ENCODE data around the gene OGFR.

Gene OGFR

GRCh38 chr20:62768551-62769287 is 35.9 kb upstream of the OGFR start:
- Histone ChIP-seq H3K36me3 (no peaks in the 10 kb centered on the region), H3K27me3 (no peaks in the 10 kb centered on the region), H3K9me3 (no peaks in the 10 kb centered on the region), H3K4me3 (ENCODE audit: low read depth, low read length) (no peak overlapping the region), H3K4me1 (peaks cover 4% of the 10 kb centered on the region)
- DNase-seq: no peak
- no peak for TF ChIP-seq CTCF (IDR thresholded peaks at IDR 0.05; ENCODE audit: low read depth, low read length)

- no peaks in the 10 kb centered on the region for H3K27me3 ChIP-seq
These were observed 35.1 kb upstream of the OGFR start for GRCh38 chr20:62769346-62770071.

GRCh38 chr20:62770111-62770910 is 34.3 kb upstream of the OGFR start:
- Histone ChIP-seq H3K4me1 (peaks cover 4% of the 10 kb centered on the region), H3K4me3 (ENCODE audit: low read depth, low read length) (no peak overlapping the region), H3K9me3 (no peaks in the 10 kb centered on the region), H3K27me3 (no peaks in the 10 kb centered on the region), H3K36me3 (no peaks in the 10 kb centered on the region)
- no peak for DNase-seq
- no peak for TF ChIP-seq CTCF (IDR thresholded peaks at IDR 0.05; ENCODE audit: low read depth, low read length)

More at GRCh38 chr20:62769346-62770071, 35.1 kb upstream of the OGFR start:
- Histone ChIP-seq H3K4me1 (peaks cover 4% of the 10 kb centered on the region), H3K9me3 (no peaks in the 10 kb centered on the region), H3K36me3 (no peaks in the 10 kb centered on the region), H3K4me3 (ENCODE audit: low read depth, low read length) (no peak overlapping the region)
- no peak for TF ChIP-seq CTCF (IDR thresholded peaks at IDR 0.05; ENCODE audit: low read depth, low read length)
- DNase-seq: no peak

GRCh38 chr20:62770916-62771315 is 33.7 kb upstream of the OGFR start:
- no peaks in the 10 kb centered on the region for H3K9me3 ChIP-seq
- H3K27me3 ChIP-seq: no peaks in the 10 kb centered on the region
- H3K4me1 ChIP-seq: peaks cover 4% of the 10 kb centered on the region
- no peak overlapping the region for H3K4me3 ChIP-seq (ENCODE audit: low read depth, low read length)
- TF ChIP-seq CTCF (IDR thresholded peaks at IDR 0.05; ENCODE audit: low read depth, low read length): no peak
- no peak for DNase-seq
- no peaks in the 10 kb centered on the region for H3K36me3 ChIP-seq

GRCh38 chr20:62771396-62772102 is 33.1 kb upstream of the OGFR start:
- TF ChIP-seq CTCF (IDR thresholded peaks at IDR 0.05; ENCODE audit: low read depth, low read length): no peak
- H3K36me3 ChIP-seq: no peaks in the 10 kb centered on the region
- no peak overlapping the region for H3K4me3 ChIP-seq (ENCODE audit: low read depth, low read length)
- H3K4me1 ChIP-seq: peaks cover 4% of the 10 kb centered on the region
- DNase-seq: no peak
- no peaks in the 10 kb centered on the region for H3K27me3 ChIP-seq
- H3K9me3 ChIP-seq: no peaks in the 10 kb centered on the region
